22Rv1 (cell line): ENCODE measurements around the gene KCNQ5.

Experiments
- H3K27ac ChIP-seq: fragments of 450-650 bp; 2 replicates; pipeline ENCODE4 v1.5.1; 2017
- CTCF ChIP-seq: fragments of 450-650 bp; IDR thresholded peaks from 2 replicates; pipeline ENCODE4 v1.5.1; 2017; ENCODE audit warnings: mild to moderate bottlenecking
- ZFX ChIP-seq: fragments of 450-650 bp; IDR thresholded peaks from 2 replicates; pipeline ENCODE4 v1.6.1; 2017; ENCODE audit warnings: antibody characterized with exemption, borderline replicate concordance

KCNQ5 gene

GRCh38 chr6:73036689-73037088 is 414.8 kb downstream of the KCNQ5 start:
- TF ChIP-seq CTCF (no peak), ZFX (no peak)
- H3K27ac ChIP-seq: no peak overlapping the region

- TF ChIP-seq CTCF: no peak
- no peak for TF ChIP-seq ZFX
- H3K27ac ChIP-seq: no peak overlapping the region
Measured at GRCh38 chr6:73041051-73041450, 419.2 kb downstream of the KCNQ5 start.

- no peak for TF ChIP-seq CTCF
- TF ChIP-seq ZFX: no peak
- H3K27ac ChIP-seq: no peak overlapping the region
Measured at GRCh38 chr6:73042892-73043291, 421.0 kb downstream of the KCNQ5 start.

GRCh38 chr6:73043446-73043845 is 421.6 kb downstream of the KCNQ5 start:
- no peak for TF ChIP-seq CTCF
- H3K27ac ChIP-seq: no peak overlapping the region

- no peak for TF ChIP-seq CTCF
- no peak for TF ChIP-seq ZFX
- no peak overlapping the region for H3K27ac ChIP-seq
Measured at GRCh38 chr6:73045609-73046008, 423.7 kb downstream of the KCNQ5 start.

GRCh38 chr6:73047801-73048200 is 425.9 kb downstream of the KCNQ5 start:
- H3K27ac ChIP-seq: no peak overlapping the region
- TF ChIP-seq CTCF (no peak), ZFX (no peak)

GRCh38 chr6:73049971-73050594 is 428.2 kb downstream of the KCNQ5 start:
- TF ChIP-seq CTCF (no peak), ZFX (no peak)
- no peak overlapping the region for H3K27ac ChIP-seq
